ENCODE measurements around the gene CXADR. TPM values are rescaled to one million over a fixed set of nuclear protein-coding genes. Genes with fewer than 3 reads are reported as not detected.
A peak's percentile ranks its signal among the peaks of the same experiment; 100 is the strongest.

Gene CXADR
- total RNA-seq, 3 donors from 2014 or later = 0.32 to 38.3 (median 36.4) TPM

DNA sequence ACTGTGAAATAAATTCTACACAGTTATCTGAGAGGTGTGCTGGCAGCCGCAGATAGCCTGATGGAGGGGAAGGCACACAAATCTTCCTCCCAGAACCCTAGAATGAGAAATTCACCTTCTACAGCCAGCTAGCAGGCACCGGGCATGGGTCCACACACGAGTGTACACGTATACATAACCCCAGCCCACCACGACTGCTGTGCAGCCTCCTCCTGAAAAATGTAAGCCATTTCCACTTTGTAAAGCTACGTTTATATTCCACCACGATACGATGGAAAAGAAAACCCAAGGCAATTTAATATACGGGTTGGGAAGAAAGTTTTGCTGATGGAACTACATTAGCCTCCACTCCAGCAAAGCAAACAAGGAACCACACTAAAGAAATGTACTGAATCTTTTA, 98.1 kb downstream of the CXADR start:
- intact Hi-C loops (cut with DNase I; ENCODE audit: low total_unique reads) = no loop called here

GRCh38 chr21:17611414-17612022, 98.7 kb downstream of the CXADR start:
- Histone ChIP-seq H3K27ac (peak overlapping the region; percentile 96 to 97), H3K27me3 (no peaks in the 10 kb centered on the region), H3K4me1 (no peaks in the 10 kb centered on the region), H3K4me3 (peak overlapping the region; percentile 91 to 96 (median 92)), H3K36me3 (no peaks in the 10 kb centered on the region), H3K9me3 (no peaks in the 10 kb centered on the region)
- TF ChIP-seq CTCF (IDR thresholded peaks at IDR 0.05) (peak in 2 of 3 donors; percentile 5 to 49), POLR2AphosphoS5 (IDR thresholded peaks at IDR 0.05) (peak in 2 of 3 donors; percentile 65 to 92), POLR2A (IDR thresholded peaks at IDR 0.05) (peak; percentile 43)
- DNase-seq (ENCODE audit: low spot score in 2 of 2) = peak; percentile 76 to 85
- intact Hi-C loops (cut with DNase I; ENCODE audit: low total_unique reads) = no loop called here

More for the DNA sequence above, 98.1 kb downstream of the CXADR start:
- TF ChIP-seq CTCF (IDR thresholded peaks at IDR 0.05) (no peak), POLR2AphosphoS5 (IDR thresholded peaks at IDR 0.05) (no peak), POLR2A (IDR thresholded peaks at IDR 0.05) (no peak)
- Histone ChIP-seq H3K9me3 (no peaks in the 10 kb centered on the region), H3K36me3 (no peaks in the 10 kb centered on the region), H3K27me3 (no peaks in the 10 kb centered on the region), H3K4me1 (no peaks in the 10 kb centered on the region), H3K4me3 (peak overlapping the region; percentile 91 to 96 (median 92)), H3K27ac (peak overlapping the region; percentile 96 to 97)
- no peak for DNase-seq (ENCODE audit: low spot score in 2 of 2)

DNA sequence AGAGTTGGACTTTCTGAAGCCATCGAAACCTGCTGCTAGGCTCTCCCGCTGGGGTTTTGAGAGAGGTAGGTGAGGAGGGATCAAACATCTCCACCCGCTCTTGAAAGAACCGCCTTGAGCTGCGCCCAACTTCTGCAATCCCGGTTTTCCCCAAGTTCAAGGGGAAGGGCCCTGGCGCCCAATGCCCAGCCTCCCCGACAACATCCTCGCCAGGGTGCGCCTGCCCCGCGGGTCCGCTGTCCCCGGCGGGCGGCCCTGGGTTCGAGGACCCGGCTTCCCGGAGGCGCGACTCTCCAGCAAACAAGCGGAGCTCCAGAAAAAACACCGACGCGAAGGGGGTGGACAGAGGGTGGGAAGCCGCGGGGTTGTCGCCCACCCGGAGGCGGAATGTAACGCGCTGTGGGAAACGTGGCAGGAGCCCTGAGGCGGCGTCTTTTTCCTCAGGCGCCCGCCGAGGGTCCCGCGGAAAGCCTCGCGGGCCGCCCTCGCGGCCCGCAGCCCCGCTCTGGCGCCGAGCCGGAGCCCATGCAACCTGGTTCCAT, 99.3 kb downstream of the CXADR start:
- TF ChIP-seq POLR2AphosphoS5 (IDR thresholded peaks at IDR 0.05) (peak in 1 of 3 donors; percentile 2), CTCF (IDR thresholded peaks at IDR 0.05) (no peak)
- DNase-seq (ENCODE audit: low spot score in 2 of 2) = peak; percentile 27 to 51
- Histone ChIP-seq H3K27ac (peak overlapping the region; percentile 96 to 97), H3K27me3 (no peaks in the 10 kb centered on the region), H3K36me3 (no peaks in the 10 kb centered on the region), H3K4me3 (peak overlapping the region; percentile 91 to 96 (median 92)), H3K4me1 (no peaks in the 10 kb centered on the region), H3K9me3 (no peaks in the 10 kb centered on the region)
- intact Hi-C loops (cut with DNase I; ENCODE audit: low total_unique reads) = no loop called here

GRCh38 chr21:17612565-17613241, 99.9 kb downstream of the CXADR start, which contains the start of gene BTG3:
BTG3 (minus strand) TSS chr21:17612901; CDS start chr21:17609144, 3,757 bp downstream.
- no peak for TF ChIP-seq CTCF (IDR thresholded peaks at IDR 0.05)
- peak; percentile 81 for TF ChIP-seq POLR2A (IDR thresholded peaks at IDR 0.05)
- peak; percentile 85 to 98 (median 95) for TF ChIP-seq POLR2AphosphoS5 (IDR thresholded peaks at IDR 0.05)
- no peaks in the 10 kb centered on the region for H3K36me3 ChIP-seq
- H3K4me1 ChIP-seq = no peaks in the 10 kb centered on the region
- intact Hi-C loops (cut with DNase I; ENCODE audit: low total_unique reads) = no loop called here
- H3K27me3 ChIP-seq = no peaks in the 10 kb centered on the region
- H3K27ac ChIP-seq = peak within 1 kb of the TSS; percentile 96 to 97
- H3K9me3 ChIP-seq = no peaks in the 10 kb centered on the region
- H3K4me3 ChIP-seq = peak within 1 kb of the TSS; percentile 91 to 96 (median 92)
- peak; percentile 50 to 61 for DNase-seq (ENCODE audit: low spot score in 2 of 2)

- no peaks in the 10 kb centered on the region for H3K36me3 ChIP-seq
- intact Hi-C loops (cut with DNase I; ENCODE audit: low total_unique reads) = no loop called here
- H3K27ac ChIP-seq = peak overlapping the region; percentile 96 to 97
- H3K4me3 ChIP-seq = peak overlapping the region; percentile 91 to 96 (median 92)
- no peaks in the 10 kb centered on the region for H3K9me3 ChIP-seq
- peak in 1 of 3 donors; percentile 20 for TF ChIP-seq CTCF (IDR thresholded peaks at IDR 0.05)
- no peak for TF ChIP-seq POLR2AphosphoS5 (IDR thresholded peaks at IDR 0.05)
- H3K4me1 ChIP-seq = no peaks in the 10 kb centered on the region
- peak in 1 of 2 donors; percentile 39 for DNase-seq (ENCODE audit: low spot score in 2 of 2)
- no peaks in the 10 kb centered on the region for H3K27me3 ChIP-seq
These were observed 100.4 kb downstream of the CXADR start for GRCh38 chr21:17613242-17613676.

Measured in breast epithelium (tissue), 4 donors.